GM10266 (cell line): ENCODE measurements around the gene SAXO2.
"Not testable (repeated sequence)": the region's sequence is repeated elsewhere in the genome, so short reads cannot be mapped to it uniquely, and the experiment has no call there.

ENCODE experiments used
- DNase-seq: peaks from one replicate; pipeline ENCODE4 v3.0.0; 2012; ENCODE audit errors: extremely low spot score
- CTCF ChIP-seq: IDR thresholded peaks from 2 replicates; pipeline ENCODE4 v1.5.1; 2012; ENCODE audit warnings: mild to moderate bottlenecking, low read depth; ENCODE audit not compliant: control insufficient read depth, insufficient read depth; ENCODE audit errors: missing control alignments

Gene SAXO2

DNA sequence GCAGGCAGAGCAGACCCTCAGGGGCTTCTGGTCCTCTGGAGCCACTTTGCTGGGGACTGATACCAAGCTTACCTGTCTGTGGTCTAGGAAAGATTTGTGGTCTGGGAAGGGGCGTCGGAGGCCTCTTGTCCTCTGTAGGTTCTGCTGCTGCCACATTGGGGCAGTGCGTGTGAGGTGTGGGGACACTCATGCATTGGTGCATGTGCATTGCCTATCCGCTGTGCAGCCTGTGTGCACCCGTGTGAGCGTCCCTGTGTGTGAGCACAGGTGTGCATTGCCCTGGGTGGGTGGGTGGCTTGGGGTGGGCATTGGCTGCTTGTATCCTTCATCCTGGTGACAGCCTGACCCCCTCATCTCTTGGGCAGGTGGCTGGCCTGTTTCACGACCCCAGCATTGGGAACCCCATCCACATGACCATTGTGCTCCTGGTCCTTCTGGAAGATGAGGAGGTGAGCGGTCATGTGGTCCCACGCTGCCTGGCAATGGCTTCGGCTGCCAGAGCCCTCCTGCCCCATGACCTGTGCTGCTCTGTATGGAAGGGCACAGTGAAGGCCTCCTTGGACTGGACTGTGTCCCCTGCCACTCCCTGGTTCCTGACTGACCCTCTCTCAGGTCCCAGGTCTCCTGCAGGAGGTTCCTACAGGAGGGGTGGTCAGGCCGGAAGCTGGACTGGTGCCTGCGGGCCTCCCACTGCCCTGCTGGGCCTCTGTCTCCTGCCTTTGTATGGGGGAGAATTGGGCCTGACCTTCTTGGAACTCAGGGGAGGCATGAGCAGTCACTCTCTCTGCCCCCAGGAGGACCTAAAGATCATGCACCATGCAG, 41.5 kb downstream of the SAXO2 start:
- DNase-seq, result no peak
- TF ChIP-seq CTCF, result no peak

DNA sequence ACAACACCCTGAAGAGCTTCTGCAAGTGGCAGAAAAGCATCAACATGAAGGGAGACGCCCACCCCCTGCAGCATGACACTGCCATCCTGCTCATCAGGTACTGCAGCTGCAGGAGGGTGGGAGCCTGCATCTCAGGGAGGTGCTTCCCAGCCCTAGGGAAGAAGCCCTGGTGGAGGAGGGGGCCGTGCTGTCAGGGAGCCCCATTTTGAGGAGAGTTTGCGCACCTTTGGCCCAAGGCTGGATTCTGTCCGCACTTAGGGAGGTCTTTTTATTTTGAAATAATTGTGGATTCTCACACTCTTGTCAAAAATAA, 42.1 kb downstream of the SAXO2 start:
- TF ChIP-seq CTCF, result no peak
- no peak for DNase-seq

DNA sequence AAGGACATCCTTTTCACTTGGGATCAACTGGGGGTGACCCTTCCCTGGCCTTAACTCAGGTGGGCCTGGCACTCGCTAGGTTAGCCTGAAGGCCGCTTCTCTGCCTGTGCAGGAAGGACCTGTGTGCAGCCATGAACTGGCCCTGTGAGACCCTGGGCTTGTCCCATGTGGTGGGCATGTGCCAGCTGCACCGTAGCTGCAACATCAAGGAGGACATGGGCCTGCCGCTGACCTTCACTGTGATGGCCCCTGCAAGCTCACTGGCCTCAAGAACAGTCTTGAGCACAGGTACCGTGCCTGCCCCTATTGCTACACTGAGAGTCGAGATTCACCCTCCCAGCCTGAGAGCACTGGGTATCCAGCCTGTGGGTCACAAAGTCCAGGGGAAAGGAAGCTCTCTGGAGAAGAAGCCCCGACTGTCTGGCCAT, 43.0 kb downstream of the SAXO2 start:
- no peak for DNase-seq
- no peak for TF ChIP-seq CTCF

- TF ChIP-seq CTCF, result no peak
- DNase-seq, result no peak
These were observed 44.4 kb downstream of the SAXO2 start for GRCh38 chr15:82306791-82307713.

DNA sequence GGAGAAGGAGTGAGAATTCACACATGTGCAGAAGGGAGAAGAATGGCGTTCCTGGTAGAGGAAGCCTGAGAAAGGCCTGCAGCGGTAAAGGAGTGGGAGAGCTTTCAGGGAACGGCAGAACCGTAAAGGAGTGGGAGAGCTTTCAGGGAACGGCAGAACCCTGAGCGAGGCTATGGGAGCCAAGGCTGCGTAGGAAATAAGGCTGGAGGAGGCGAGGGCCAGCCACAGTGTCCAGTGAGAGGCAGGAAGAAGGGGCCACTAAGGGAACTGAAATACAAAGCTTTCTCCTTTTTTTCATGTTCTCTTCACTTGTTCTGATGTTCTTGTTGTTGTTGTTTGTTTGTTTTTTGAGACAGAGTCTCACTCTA, 45.1 kb downstream of the SAXO2 start:
- TF ChIP-seq CTCF, result no peak
- no peak for DNase-seq

DNA sequence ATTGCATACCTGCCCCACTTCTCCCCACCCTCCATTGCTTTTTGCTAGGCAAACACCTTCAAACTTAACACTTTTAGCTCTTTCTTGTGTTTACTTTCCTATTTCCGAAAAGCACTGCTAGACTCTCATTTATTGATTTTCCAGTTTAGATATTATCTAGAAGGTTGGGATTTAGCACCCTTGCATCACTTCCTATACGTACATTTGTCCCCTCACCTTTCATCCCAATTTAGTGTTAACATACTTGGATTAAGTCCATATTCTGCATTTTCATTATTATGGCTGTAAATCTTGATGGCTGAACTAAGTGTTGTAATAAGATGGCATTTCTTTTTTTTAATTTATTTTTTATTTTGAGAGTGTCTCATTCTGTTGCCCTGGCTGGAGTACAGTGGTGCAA, 47.2 kb downstream of the SAXO2 start:
- DNase-seq, result no peak
- TF ChIP-seq CTCF, result no peak

- not testable (repeated sequence) for DNase-seq
These were observed 48.7 kb downstream of the SAXO2 start for GRCh38 chr15:82311321-82311720.
